Mucosa of stomach (tissue), 1 donor: Measurements from ENCODE around the gene CKB.
"Not testable (repeated sequence)": the region's sequence is repeated elsewhere in the genome, so short reads cannot be mapped to it uniquely, and the experiment has no call there.

Source experiments
- H3K27me3 ChIP-seq: one replicate; pipeline ENCODE4 v1.7.0; 2013; ENCODE audit warnings: mild to moderate bottlenecking, low read length; ENCODE audit not compliant: control insufficient read depth, insufficient read depth
- H3K36me3 ChIP-seq: one replicate; pipeline ENCODE4 v1.7.0; 2013; ENCODE audit warnings: low read length; ENCODE audit not compliant: control insufficient read depth, insufficient read depth
- H3K4me1 ChIP-seq: one replicate; pipeline ENCODE4 v1.7.0; 2013; ENCODE audit warnings: mild to moderate bottlenecking, low read length; ENCODE audit not compliant: control insufficient read depth, insufficient read depth
- H3K4me3 ChIP-seq: one replicate; pipeline ENCODE4 v1.7.0; 2013; ENCODE audit warnings: low read length
- H3K9ac ChIP-seq: one replicate; pipeline ENCODE4 v1.7.0; 2013; ENCODE audit warnings: mild to moderate bottlenecking, low read length, moderate library complexity
- H3K9me3 ChIP-seq: one replicate; pipeline ENCODE4 v1.7.0; 2013; ENCODE audit warnings: mild to moderate bottlenecking, low read length, moderate library complexity; ENCODE audit not compliant: control insufficient read depth
- donor health status: Pancreatic carcinoma.

CKB gene

GRCh38 chr14:103526247-103526913, 3.8 kb upstream of the CKB start:
- H3K27me3 ChIP-seq: peaks cover 6% of the 10 kb centered on the region
- no peaks in the 10 kb centered on the region for H3K9me3 ChIP-seq
- no peak overlapping the region for H3K9ac ChIP-seq
- no peaks in the 10 kb centered on the region for H3K36me3 ChIP-seq
- H3K4me3 ChIP-seq: no peak overlapping the region
- peaks cover 27% of the 10 kb centered on the region for H3K4me1 ChIP-seq

GRCh38 chr14:103525430-103526246, 3.0 kb upstream of the CKB start:
- not testable (repeated sequence) for H3K4me3 ChIP-seq, H3K27me3 ChIP-seq, H3K9me3 ChIP-seq, H3K36me3 ChIP-seq, H3K9ac ChIP-seq
- peaks cover 29% of the 10 kb centered on the region for H3K4me1 ChIP-seq

GRCh38 chr14:103524002-103524935, 1.6 kb upstream of the CKB start:
- Histone ChIP-seq H3K9ac (no peak overlapping the region), H3K36me3 (no peaks in the 10 kb centered on the region), H3K4me1 (peaks cover 35% of the 10 kb centered on the region), H3K27me3 (peaks cover 6% of the 10 kb centered on the region), H3K4me3 (no peak overlapping the region), H3K9me3 (no peaks in the 10 kb centered on the region)

DNA sequence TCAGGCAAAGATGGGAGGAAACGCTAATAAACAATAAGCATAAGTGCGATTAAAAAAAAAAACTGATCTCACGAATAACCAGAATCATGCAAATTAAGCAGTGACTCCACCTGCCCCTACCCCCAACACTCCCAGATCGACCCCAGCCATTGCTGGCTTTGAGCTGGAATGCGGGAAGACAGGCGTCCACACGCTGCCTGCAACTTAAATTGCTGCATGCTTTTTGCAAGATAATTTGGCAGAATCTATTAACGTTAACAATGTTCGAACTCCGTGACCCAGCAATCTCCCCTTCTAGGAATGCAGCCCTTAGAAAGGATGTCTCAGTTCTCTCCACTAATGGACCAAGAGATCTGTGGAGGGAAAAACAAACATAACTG, 935 bp upstream of the CKB start:
- no peak overlapping the region for H3K9ac ChIP-seq
- no peaks in the 10 kb centered on the region for H3K36me3 ChIP-seq
- H3K27me3 ChIP-seq: peaks cover 6% of the 10 kb centered on the region
- peaks cover 40% of the 10 kb centered on the region for H3K4me1 ChIP-seq
- H3K4me3 ChIP-seq: no peak overlapping the region
- H3K9me3 ChIP-seq: no peaks in the 10 kb centered on the region

DNA sequence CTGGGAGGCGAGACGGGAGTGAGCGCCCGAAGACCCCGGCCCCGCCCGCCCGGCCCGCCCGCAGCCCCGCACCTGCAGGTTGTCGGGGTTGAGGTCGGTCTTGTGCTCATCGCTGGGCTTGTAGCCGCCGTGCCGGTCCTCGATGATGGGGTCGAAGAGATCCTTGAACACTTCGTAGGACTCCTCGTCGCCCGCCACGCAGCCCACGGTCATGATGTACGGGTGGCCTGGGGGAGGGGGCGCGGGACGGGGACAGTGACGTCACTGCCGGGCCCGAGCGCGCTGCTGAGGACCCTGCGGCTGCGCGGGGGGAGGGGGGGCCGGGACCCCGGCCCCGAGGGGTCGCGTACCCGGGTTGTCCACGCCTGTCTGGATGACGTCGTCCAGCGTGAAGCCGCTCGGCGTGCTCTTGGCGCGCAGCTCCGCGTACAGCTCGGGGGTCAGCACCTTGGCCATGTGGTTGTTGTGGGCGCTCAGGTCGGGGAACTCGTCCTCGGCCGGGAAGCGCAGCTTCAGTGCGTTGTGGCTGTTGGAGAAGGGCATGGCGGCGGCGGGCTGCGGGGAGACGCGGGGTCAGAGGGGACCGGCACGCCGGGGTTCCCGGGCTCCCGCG, 573 bp downstream of the CKB start:
- Histone ChIP-seq H3K4me3 (no peak overlapping the region), H3K36me3 (no peaks in the 10 kb centered on the region), H3K27me3 (peaks cover 6% of the 10 kb centered on the region), H3K9ac (no peak overlapping the region), H3K9me3 (no peaks in the 10 kb centered on the region), H3K4me1 (peaks cover 38% of the 10 kb centered on the region)

GRCh38 chr14:103521438-103521950, 1.1 kb downstream of the CKB start:
- Histone ChIP-seq H3K36me3 (no peaks in the 10 kb centered on the region), H3K4me1 (peaks cover 38% of the 10 kb centered on the region), H3K9me3 (no peaks in the 10 kb centered on the region), H3K9ac (peak overlapping the region; percentile 37), H3K4me3 (no peak overlapping the region), H3K27me3 (peaks cover 6% of the 10 kb centered on the region)

- Histone ChIP-seq H3K4me3 (peak overlapping the region; percentile 8), H3K9ac (peak overlapping the region; percentile 37), H3K36me3 (no peaks in the 10 kb centered on the region), H3K4me1 (peaks cover 38% of the 10 kb centered on the region), H3K27me3 (peaks cover 6% of the 10 kb centered on the region), H3K9me3 (no peaks in the 10 kb centered on the region)
Observed at GRCh38 chr14:103520657-103521437, 1.8 kb downstream of the CKB start.

DNA sequence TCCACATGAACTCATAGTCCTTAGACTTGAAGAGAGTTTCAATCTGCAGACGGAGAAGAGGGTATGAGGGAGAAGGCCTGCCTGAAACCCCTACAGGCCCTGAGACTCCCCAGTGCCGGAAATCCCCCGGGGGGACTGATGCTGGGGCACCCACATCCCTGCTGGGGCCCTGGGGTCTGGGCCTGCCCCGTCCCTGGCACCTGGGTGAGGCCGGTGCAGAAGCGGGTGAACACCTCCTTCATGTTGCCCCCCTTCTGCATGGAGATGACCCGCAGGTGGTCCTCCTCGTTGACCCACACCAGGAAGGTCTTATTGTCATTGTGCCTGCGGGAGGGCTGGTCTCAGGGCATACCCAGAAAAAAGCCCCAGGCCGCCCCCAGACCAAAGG, 2.4 kb downstream of the CKB start:
- no peak overlapping the region for H3K9ac ChIP-seq
- no peaks in the 10 kb centered on the region for H3K9me3 ChIP-seq
- H3K4me3 ChIP-seq: no peak overlapping the region
- H3K4me1 ChIP-seq: peaks cover 38% of the 10 kb centered on the region
- H3K27me3 ChIP-seq: peaks cover 6% of the 10 kb centered on the region
- H3K36me3 ChIP-seq: no peaks in the 10 kb centered on the region

- H3K4me3 ChIP-seq: no peak overlapping the region
- peaks cover 6% of the 10 kb centered on the region for H3K27me3 ChIP-seq
- no peaks in the 10 kb centered on the region for H3K9me3 ChIP-seq
- no peak overlapping the region for H3K9ac ChIP-seq
- H3K4me1 ChIP-seq: peaks cover 38% of the 10 kb centered on the region
- H3K36me3 ChIP-seq: no peaks in the 10 kb centered on the region
Observed at GRCh38 chr14:103519837-103520212, 2.8 kb downstream of the CKB start.

- H3K9ac ChIP-seq: peak overlapping the region; percentile 47
- H3K4me1 ChIP-seq: peaks cover 38% of the 10 kb centered on the region
Observed at GRCh38 chr14:103519043-103519836, 3.4 kb downstream of the CKB start.

More at GRCh38 chr14:103519043-103519836, 3.4 kb downstream of the CKB start:
- peaks cover 6% of the 10 kb centered on the region for H3K27me3 ChIP-seq
- no peaks in the 10 kb centered on the region for H3K9me3 ChIP-seq
- H3K4me3 ChIP-seq: no peak overlapping the region
- no peaks in the 10 kb centered on the region for H3K36me3 ChIP-seq
